Activated naive CD4-positive, alpha-beta T cell treated with anti-CD3 and anti-CD28 coated beads for 36 hours (primary cell): Measurements from ENCODE around the gene SLC19A1. TPM values are rescaled to one million over a fixed set of nuclear protein-coding genes. Genes with fewer than 3 reads are reported as not detected.
A peak's percentile ranks its signal among the peaks of the same experiment; 100 is the strongest.

Experiments used
- CTCF ChIA-PET: fragments of 350-600 bp; sonication (Branson Sonifier 250); formaldehyde crosslinking; loops from one replicate; lab custom pipeline; 2021; ENCODE audit warnings: antibody characterized with exemption; lab: Charles Lee
- DNase-seq: peaks from one replicate; pipeline ENCODE4 v3.0.0-alpha.2; 2020
- H3K27ac Mint-ChIP-seq: one replicate; pipeline ENCODE4 v1.8.0; 2021; ENCODE audit warnings: mild to moderate bottlenecking, mixed read lengths
- H3K27me3 Mint-ChIP-seq: one replicate; pipeline ENCODE4 v1.8.0; 2021; ENCODE audit warnings: low read depth, mixed read lengths
- H3K36me3 Mint-ChIP-seq: one replicate; pipeline ENCODE4 v1.8.0; 2021; ENCODE audit warnings: low read depth, mixed read lengths
- H3K4me1 Mint-ChIP-seq: one replicate; pipeline ENCODE4 v1.8.0; 2021; ENCODE audit warnings: low read depth, mixed read lengths
- H3K4me3 Mint-ChIP-seq: one replicate; pipeline ENCODE4 v1.8.0; 2021; ENCODE audit warnings: mild to moderate bottlenecking, moderate library complexity, mixed read lengths
- H3K9me3 Mint-ChIP-seq: one replicate; pipeline ENCODE4 v1.8.0; 2021; ENCODE audit warnings: mixed read lengths
- intact Hi-C: fragments of 100-400 bp; cut with micrococcal nuclease; formaldehyde crosslinking; loops from one replicate; pipeline ENCODE4 v1.15.1; 2023
- total RNA-seq, 2 experiments: library from RNA; stranded (reverse); gene quantifications; one replicate each; pipeline ENCODE4 v1.2.3, GENCODE V29; 2021

Gene SLC19A1
- total RNA-seq, 2 experiments from 2014 or later = 32.2 to 33.0 TPM

DNA sequence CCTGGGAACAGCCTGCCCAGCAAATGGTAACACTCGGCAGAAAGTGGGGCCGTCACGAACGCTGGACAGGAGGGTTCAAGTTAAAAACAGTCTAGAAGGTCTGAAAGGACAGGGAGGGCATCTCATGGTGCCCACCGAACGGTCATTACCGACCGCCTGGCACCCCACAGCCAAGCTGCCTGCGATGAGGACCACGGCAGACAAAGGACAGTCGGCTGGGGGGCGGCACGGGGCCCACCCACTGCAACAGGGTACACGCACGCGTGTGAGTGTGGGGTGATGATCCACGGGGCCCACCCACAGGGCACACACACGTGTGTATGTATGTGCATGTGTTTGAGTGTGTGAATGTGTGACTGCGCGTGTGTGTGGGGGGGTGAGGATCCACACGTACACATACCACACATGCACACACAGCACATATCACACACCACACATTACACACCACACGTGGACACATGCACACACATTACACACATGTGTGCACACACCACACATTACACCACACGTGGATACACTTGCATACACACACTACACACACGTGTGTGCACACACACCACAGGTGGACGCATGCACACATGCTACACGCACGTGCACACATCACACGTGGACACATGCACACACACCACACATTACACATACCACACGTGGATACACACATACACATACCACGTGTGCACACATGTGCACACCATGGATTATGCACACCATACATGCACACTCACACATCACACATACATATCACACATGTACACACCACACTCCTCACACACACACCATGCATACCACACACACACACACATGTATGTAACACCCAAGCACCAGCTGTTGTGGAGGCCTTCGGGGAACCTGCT lies 63.2 kb downstream of the SLC19A1 start:
- Mint-ChIP-seq H3K36me3 (no peaks in the 10 kb centered on the region), H3K27me3 (no peaks in the 10 kb centered on the region), H3K27ac (peak overlapping the region; percentile 94), H3K9me3 (peaks cover 1% of the 10 kb centered on the region), H3K4me3 (peak overlapping the region; percentile 71), H3K4me1 (peaks cover 30% of the 10 kb centered on the region)
- intact Hi-C loops = loop anchor here (1.0 kb wide), 6 partner anchors 72 to 401 kb away; no protein-coding TSS in a partner anchor
- CTCF ChIA-PET = interaction anchor here (0.5 to 1.8 kb wide), 5 partner anchors 9 to 371 kb away, joined by 3 to 8 read pairs (median 3); no protein-coding TSS in a partner anchor
- DNase-seq = no peak

DNA sequence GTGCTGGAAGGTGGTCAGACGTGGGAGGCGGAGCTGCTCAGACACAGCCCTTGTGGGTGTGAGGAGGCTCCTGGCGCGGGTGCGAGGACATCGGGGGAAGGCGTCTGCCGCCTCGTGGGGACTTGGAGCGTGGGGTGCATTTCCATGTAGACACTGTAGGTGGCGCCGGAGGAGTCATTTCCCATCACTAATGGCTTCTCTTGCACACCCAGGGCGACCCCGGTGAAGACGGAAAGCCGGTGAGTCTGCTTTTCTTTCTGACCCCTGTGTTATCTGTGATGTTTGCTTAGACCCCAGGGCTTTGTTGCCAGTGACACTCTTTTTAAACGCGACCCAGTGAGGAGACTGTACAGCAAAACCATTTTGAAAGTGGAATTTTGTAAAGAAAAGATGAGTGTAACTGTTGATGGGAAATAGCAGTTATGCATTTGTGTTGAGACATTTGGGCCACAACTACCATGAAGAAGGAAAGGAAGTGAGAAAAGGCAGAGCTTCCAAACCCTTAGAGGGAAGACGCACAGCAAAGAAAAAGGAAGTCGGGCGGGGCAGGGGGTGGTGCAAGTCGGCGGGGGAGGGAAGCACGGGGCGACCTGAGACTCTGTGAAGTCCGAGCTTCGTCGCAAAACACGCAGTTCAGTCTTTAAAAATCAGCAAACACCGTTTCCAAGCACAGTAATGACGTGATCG lies 64.0 kb downstream of the SLC19A1 start:
- Mint-ChIP-seq H3K9me3 (no peaks in the 10 kb centered on the region), H3K27ac (peak overlapping the region; percentile 94), H3K4me3 (peak overlapping the region; percentile 71), H3K4me1 (peaks cover 30% of the 10 kb centered on the region), H3K36me3 (no peaks in the 10 kb centered on the region), H3K27me3 (no peaks in the 10 kb centered on the region)
- peak; percentile 90 for DNase-seq
- CTCF ChIA-PET = interaction anchor here (0.5 to 1.8 kb wide), 6 partner anchors 9 to 372 kb away, joined by 3 to 8 read pairs (median 4); no protein-coding TSS in a partner anchor
- intact Hi-C loops = loop anchor here (1.0 kb wide), 6 partner anchors 73 to 402 kb away; no protein-coding TSS in a partner anchor

DNA sequence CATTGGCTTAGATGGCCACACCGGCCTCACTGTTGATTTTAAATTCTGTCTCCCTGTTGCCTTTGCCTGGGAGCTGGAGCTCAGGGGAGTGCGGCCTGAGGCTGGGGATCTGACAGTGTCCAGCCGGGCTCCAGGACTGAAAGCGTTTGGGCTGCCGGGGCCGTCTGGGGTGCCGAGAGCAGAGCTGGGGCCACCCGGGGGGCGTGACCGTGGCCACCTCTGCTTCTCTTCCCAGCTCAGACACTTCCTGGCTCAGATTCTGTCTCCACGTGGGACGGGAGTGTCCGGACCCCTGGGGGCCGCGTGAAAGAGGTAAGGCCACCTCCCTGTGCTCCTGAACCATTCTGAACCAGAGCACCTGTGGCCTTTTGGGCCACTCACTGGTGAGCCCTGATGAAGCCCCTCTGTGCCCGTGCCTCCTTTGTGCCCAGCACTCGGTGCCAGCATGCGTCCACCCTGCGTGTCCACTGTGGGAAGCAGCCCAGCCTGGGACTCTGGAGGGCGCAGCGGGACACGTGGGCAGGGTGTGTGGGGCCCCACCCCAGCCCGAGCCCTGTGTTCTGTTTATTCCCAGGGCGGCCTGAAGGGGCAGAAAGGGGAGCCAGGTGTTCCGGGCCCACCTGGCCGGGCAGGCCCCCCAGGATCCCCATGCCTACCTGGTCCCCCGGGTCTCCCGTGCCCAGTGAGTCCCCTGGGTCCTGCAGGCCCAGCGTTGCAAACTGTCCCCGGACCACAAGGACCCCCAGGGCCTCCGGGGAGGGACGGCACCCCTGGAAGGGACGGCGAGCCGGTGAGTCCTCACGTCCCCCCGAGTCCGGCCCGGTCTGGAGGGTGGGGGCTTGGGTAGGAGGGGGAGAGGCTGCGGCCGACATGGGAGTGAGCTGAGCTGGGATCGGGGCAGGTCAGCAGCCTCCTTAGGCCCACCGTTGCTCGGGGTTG lies 64.8 kb downstream of the SLC19A1 start:
- Mint-ChIP-seq H3K27ac (peak overlapping the region; percentile 94), H3K4me1 (peaks cover 26% of the 10 kb centered on the region)
- no peak for DNase-seq

DNA sequence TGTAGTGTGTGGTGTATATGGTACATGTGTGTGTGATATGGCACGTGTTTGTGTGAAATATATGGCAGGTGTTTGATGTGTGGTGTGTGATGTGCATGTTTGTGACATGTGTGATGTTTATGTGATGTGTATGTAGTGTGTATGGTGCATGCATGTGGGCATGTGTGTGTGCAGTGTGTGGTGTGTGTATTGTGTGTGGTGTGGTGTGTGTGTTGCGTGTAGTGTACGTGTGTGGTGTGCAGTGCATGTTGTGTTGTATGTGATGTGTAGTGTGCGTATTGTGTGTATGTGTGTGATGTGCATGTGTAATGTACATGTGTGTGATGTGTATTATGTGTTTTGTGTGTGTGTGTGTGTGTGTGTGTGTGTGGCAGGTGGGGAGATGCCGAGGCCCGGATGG lies 65.7 kb downstream of the SLC19A1 start:
- Mint-ChIP-seq H3K4me3 (no peak overlapping the region), H3K27ac (peak overlapping the region; percentile 28), H3K4me1 (peaks cover 27% of the 10 kb centered on the region)

More for the DNA sequence above, 64.8 kb downstream of the SLC19A1 start:
- Mint-ChIP-seq H3K9me3 (no peaks in the 10 kb centered on the region), H3K4me3 (peak overlapping the region; percentile 71), H3K36me3 (no peaks in the 10 kb centered on the region), H3K27me3 (no peaks in the 10 kb centered on the region)
- CTCF ChIA-PET = interaction anchor here (0.6 to 1.8 kb wide), 6 partner anchors 8 to 342 kb away, joined by 3 to 8 read pairs (median 4); no protein-coding TSS in a partner anchor
- intact Hi-C loops = loop anchor here (1.0 kb wide), 6 partner anchors 74 to 403 kb away; no protein-coding TSS in a partner anchor

DNA sequence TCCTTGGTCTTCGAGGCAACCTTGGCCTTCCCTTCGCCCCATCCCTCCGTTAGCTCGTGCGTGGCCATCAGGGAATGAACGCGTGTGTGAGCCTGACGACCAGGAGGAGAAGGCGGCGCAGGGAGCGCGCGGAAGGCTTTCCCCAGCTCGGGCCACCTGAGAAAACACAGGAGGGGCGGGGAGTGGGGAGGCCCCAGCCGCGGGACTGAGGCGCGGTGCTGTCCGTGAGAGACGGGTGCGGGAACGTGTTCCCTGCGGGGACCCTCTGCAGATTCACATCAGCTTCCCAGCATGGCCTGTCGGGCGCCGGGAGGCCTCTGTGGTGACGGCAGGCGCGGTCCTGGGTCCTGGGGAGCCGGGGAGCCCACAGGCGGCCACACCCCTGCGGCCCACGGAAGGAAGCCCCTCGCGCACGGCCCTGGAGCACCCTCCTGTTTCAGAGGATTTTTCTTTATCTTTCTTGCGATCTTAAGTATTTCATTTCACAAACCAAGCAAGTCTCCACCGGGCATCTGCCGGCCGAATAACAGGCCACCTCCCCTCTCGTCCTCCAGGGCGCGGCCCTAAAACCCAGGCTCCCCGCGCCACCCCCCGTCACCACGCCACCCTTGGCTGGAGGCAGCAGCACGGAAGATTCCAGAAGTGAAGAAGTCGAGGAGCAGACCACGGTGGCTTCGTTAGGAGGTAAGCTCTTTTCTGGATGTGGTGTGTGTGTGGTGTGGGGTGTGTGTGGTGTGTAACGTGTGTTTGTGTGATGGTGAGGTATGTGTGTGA lies 66.3 kb downstream of the SLC19A1 start:
- Mint-ChIP-seq H3K27ac (peak overlapping the region; percentile 28), H3K4me3 (no peak overlapping the region), H3K9me3 (no peaks in the 10 kb centered on the region), H3K27me3 (no peaks in the 10 kb centered on the region), H3K4me1 (peaks cover 33% of the 10 kb centered on the region), H3K36me3 (no peaks in the 10 kb centered on the region)
- intact Hi-C loops = no loop called here
- no peak for DNase-seq
- CTCF ChIA-PET = no interaction called here

More for the DNA sequence above, 65.7 kb downstream of the SLC19A1 start:
- intact Hi-C loops = no loop called here
- H3K9me3 Mint-ChIP-seq = no peaks in the 10 kb centered on the region
- CTCF ChIA-PET = interaction anchor here (0.8 kb wide), 1 partner anchor 12 kb away, joined by 3 read pairs; no protein-coding TSS in a partner anchor
- H3K27me3 Mint-ChIP-seq = no peaks in the 10 kb centered on the region
- H3K36me3 Mint-ChIP-seq = no peaks in the 10 kb centered on the region
- no peak for DNase-seq

DNA sequence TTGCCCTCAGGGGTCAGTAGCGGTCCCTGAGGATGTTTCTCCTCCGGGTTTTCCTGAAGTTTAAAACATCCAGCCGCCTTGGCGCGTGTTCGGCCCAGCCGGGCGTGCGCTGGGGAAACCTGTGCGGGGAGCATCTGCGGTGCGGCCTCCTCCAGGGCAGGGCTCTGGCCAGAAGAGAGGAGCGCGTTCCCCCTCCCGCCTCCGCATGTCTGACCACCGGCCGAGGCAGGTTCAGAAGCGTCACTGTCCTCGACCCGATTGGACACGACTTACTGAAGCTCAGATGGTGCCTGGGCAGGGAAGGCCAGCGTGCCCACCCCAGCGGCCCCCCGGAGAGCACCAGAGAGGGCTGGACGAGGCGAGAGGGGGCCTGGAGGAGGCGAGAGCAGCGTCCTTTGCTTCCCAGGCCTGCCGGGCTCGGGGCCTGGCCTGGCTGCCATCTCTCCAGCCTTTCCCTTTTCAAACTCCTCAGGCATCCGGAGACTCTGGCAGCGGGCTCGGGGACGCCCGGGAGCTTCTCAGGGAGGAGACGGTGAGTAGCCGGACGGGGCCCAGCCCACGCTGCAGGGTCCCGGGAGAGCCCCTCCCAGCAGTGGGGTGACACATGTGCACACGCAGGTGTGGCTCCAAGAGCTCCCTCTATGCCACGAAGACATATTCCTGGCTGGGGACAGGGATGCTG lies 67.1 kb downstream of the SLC19A1 start:
- H3K9me3 Mint-ChIP-seq = no peaks in the 10 kb centered on the region
- intact Hi-C loops = no loop called here
- no peak overlapping the region for H3K27ac Mint-ChIP-seq
- peaks cover 38% of the 10 kb centered on the region for H3K4me1 Mint-ChIP-seq
- H3K36me3 Mint-ChIP-seq = no peaks in the 10 kb centered on the region
- no peak for DNase-seq
- H3K4me3 Mint-ChIP-seq = no peak overlapping the region
- no peaks in the 10 kb centered on the region for H3K27me3 Mint-ChIP-seq
- CTCF ChIA-PET = no interaction called here

DNA sequence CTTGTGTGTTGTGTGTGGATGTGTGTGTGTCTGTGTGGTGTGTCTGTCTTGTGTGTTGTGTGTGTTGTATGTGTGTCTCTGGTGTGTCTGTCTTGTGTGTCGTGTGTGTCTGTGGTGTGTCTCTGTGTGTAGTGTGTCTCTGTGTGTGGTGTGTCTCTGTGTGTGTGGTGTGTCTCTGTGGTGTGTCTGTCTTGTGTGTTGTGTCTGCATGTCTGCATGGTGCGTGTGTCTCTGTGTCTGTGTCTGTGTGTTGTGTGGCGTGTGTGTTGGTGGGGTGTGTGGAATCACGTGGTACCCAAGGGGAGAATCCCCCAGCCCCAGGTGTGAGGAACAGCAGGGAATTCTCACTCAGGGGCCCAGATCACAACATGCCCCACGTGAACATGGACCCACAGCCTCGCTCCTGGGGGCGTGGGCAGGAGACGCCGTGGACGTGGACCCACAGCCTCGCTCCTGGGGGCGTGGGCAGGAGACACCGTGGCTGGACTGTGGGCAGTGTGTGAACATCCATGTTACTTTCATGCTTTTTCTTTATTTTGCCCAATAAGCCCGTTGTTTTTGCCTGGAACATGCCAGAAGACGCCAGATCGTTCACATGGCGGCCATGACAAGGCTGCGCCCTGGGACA lies 67.8 kb downstream of the SLC19A1 start:
- CTCF ChIA-PET = no interaction called here
- H3K27me3 Mint-ChIP-seq = no peaks in the 10 kb centered on the region
- H3K27ac Mint-ChIP-seq = no peak overlapping the region
- intact Hi-C loops = no loop called here
- no peak for DNase-seq
- H3K4me1 Mint-ChIP-seq = peaks cover 37% of the 10 kb centered on the region
- H3K4me3 Mint-ChIP-seq = no peak overlapping the region
- H3K36me3 Mint-ChIP-seq = no peaks in the 10 kb centered on the region
- H3K9me3 Mint-ChIP-seq = no peaks in the 10 kb centered on the region

DNA sequence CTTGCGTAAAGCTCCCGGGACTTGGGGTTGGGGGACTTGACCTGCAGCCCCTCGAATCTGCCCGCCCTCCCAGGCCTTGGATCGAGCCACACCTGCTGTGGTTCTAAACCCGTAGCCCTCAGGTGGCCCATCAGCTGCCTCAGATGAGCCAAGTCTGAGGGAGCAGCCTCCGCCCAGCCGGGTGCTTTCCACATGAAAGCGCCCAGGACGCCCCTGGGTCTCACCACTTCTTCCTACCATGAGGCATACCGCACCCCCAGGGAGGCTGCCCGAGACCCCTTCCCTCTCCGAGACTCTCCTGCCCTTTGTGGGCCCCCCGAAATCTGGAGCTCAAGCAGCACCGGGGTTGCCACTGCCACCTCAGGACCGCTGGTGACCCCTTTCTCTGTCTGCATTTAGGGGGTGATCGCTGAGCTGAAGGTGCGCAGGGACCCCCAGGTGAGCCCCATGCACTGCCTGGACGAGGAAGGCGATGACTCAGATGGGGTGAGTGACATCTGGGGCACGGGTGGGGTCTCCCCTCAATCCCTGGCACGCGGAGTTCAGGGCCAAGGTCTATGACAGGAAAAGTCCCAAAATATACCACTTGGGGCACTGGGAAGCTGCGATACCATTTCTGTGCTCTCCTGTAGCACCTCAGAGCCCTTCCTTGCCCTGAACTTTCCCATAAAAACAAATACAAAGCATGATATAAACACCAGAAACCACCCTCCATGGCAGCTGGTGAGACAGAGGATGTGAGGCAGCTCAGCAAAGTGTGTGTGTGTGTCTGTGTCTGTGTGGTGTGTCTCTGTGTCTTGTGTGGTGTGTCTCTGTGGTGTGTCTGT lies 68.5 kb downstream of the SLC19A1 start:
- Mint-ChIP-seq H3K9me3 (no peaks in the 10 kb centered on the region), H3K4me1 (peaks cover 30% of the 10 kb centered on the region), H3K27me3 (no peaks in the 10 kb centered on the region), H3K27ac (no peak overlapping the region), H3K4me3 (no peak overlapping the region), H3K36me3 (no peaks in the 10 kb centered on the region)
- CTCF ChIA-PET = no interaction called here
- intact Hi-C loops = no loop called here
- no peak for DNase-seq

DNA sequence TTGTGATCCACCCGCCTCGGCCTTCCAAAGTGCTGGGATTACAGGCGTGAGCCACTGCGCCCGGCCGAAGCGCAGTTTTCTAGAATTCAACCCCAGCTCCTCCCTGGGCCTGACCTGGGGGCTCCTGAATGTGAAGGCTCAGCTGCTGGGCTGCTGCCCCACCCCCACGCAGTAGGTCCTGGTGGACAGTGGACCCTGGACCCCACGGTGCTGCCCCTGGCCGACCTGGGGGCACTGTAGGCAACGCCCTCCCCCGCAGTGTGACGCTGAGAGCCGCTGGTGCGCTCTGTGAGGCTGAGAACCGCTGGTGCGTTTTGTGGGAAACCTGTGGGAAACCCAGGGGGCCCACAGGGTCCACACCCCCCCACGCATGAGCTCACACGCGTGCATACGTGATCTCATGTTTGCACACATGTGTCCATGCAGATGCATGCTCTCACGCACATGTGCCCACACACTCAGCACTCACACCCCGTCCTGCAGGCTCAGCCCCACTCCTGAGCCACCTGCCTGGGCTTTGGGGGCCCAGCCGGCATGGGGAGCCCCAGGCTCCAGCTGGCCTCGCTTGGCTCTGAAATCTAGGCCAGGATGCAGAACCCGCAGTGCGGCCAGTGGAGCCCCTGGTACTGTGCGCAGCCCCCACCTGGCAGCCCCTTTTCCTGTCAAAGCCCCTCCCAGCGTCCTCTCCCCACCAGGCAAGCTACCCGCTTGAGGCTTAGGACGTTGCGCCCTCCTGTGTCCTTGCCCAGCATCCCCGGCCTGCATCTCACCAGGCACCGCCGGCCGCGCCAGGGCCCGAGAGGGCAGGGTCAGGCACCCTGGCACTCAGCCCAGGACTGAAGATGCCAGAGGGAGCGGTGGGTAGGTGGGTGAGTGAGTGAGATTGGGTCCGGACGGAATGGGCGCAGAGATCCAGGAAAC lies 69.5 kb downstream of the SLC19A1 start:
- Mint-ChIP-seq H3K9me3 (no peaks in the 10 kb centered on the region), H3K27me3 (no peaks in the 10 kb centered on the region), H3K36me3 (no peaks in the 10 kb centered on the region), H3K27ac (no peak overlapping the region), H3K4me3 (no peak overlapping the region), H3K4me1 (peaks cover 21% of the 10 kb centered on the region)
- DNase-seq = no peak
- CTCF ChIA-PET = no interaction called here
- intact Hi-C loops = no loop called here
